ENCODE results near the gene SVIL.

The SVIL gene, protein sequence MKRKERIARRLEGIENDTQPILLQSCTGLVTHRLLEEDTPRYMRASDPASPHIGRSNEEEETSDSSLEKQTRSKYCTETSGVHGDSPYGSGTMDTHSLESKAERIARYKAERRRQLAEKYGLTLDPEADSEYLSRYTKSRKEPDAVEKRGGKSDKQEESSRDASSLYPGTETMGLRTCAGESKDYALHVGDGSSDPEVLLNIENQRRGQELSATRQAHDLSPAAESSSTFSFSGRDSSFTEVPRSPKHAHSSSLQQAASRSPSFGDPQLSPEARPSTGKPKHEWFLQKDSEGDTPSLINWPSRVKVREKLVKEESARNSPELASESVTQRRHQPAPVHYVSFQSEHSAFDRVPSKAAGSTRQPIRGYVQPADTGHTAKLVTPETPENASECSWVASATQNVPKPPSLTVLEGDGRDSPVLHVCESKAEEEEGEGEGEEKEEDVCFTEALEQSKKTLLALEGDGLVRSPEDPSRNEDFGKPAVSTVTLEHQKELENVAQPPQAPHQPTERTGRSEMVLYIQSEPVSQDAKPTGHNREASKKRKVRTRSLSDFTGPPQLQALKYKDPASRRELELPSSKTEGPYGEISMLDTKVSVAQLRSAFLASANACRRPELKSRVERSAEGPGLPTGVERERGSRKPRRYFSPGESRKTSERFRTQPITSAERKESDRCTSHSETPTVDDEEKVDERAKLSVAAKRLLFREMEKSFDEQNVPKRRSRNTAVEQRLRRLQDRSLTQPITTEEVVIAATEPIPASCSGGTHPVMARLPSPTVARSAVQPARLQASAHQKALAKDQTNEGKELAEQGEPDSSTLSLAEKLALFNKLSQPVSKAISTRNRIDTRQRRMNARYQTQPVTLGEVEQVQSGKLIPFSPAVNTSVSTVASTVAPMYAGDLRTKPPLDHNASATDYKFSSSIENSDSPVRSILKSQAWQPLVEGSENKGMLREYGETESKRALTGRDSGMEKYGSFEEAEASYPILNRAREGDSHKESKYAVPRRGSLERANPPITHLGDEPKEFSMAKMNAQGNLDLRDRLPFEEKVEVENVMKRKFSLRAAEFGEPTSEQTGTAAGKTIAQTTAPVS (N-terminal part only)

DNA sequence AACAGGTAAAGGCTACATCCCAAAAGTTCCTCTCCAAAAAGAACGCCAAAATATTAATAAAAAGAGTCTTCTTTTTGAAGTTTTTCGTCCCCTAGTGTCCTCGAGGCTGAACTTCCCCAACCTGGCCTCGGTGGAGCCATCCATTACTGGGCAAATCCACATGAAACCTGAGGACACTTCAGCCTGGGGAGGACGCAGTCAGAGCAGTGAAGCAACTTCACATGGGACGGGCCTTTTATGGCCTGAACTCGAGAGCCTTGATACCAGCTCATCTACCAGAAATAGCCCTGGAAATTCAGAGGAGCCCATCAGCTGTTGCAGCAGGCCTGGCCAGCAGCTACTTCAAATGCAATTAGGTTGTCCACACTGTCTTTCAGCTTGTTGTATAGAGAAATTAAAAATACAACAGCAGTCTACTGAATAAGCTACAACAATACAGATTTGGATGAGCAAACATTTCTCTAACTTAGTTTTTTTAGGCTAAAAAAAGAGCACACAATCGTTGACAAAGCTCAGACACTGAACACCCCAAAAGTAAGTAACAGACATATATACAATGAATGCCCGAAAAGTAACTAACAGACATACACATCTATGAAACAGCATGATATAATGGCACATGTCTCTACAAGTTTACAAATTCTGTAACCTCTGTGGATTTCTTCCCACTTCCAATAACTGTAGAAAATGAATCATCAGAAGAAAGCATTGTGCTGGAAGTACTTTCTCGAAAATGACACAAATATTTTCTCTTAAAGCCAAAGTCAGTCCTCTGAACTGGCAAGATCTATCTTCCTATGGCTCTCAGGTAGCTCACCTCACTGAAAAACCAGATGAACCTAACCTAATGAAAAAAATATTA lies at the start of gene SVIL:
SVIL (minus strand) TSS at position 208 of the 862 bp plus-strand sequence. CDS start 79,913 bp downstream, outside the sequence.
- no peak within 1 kb of the TSS for H3K4me3 ChIP-seq (ENCODE audit: low read depth, low read length)
- TF ChIP-seq, protein P1, sequence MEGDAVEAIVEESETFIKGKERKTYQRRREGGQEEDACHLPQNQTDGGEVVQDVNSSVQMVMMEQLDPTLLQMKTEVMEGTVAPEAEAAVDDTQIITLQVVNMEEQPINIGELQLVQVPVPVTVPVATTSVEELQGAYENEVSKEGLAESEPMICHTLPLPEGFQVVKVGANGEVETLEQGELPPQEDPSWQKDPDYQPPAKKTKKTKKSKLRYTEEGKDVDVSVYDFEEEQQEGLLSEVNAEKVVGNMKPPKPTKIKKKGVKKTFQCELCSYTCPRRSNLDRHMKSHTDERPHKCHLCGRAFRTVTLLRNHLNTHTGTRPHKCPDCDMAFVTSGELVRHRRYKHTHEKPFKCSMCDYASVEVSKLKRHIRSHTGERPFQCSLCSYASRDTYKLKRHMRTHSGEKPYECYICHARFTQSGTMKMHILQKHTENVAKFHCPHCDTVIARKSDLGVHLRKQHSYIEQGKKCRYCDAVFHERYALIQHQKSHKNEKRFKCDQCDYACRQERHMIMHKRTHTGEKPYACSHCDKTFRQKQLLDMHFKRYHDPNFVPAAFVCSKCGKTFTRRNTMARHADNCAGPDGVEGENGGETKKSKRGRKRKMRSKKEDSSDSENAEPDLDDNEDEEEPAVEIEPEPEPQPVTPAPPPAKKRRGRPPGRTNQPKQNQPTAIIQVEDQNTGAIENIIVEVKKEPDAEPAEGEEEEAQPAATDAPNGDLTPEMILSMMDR (IDR thresholded peaks at IDR 0.05; ENCODE audit: low read depth, low read length) = no peak

DNA sequence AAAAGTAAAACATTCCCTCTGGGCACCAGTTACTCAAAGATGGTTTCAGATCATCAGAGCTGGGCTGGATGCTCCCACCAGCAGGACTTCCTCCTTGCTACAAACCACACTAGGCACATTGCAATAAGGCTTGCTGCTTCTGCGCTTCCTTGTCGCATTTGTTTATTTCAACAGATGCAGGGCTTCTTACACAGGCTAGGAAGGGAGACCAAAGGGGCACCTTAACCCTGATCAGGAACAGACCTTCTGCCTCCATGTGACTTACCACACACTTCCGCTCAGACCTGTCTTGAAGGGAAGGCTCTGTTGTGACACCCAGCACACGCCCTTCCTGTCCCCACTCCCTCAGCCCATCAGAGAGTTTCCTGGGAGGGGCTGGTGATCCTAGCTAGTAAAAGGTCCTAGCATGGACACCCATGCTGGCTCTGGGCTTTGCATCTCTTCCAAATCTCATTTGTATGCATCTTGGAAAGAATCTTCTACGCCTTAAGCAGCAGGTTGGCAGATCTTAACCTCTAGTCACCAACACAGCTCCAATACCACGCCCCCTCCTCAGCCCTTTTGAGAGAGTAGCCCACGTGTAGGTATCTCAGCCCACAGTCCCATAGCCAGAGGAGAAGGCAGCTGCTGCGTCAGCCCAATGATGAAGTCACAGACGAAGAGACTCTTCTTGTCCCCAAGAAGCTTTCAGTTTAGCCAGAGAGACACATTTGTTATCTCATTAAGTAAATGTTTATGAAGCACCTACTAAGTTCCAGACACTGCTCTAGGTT lies 47.1 kb upstream of the SVIL start:
- TF ChIP-seq, protein P1 (IDR thresholded peaks at IDR 0.05; ENCODE audit: low read depth, low read length) = no peak
- H3K4me3 ChIP-seq (ENCODE audit: low read depth, low read length) = no peak overlapping the region

DNA sequence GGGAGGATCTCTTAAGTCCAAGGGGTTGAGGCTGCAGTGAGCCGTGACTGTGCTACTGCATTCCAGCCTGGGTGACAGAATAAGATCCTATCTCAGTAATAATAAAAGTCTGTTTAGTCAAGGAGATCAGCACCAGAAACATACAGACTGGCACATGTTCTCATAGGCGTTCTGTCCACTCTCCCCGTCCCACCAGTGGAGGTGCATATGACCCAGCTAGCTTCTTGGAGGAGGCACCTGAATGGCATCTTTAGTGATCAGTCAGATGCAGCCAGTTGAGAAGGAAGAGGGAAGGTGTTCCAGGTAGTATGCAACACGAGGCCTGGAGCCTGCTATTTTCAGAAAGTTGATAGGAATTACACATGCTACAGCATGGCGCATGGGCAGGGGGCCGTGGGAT lies 45.3 kb upstream of the SVIL start:
- TF ChIP-seq, protein P1 (IDR thresholded peaks at IDR 0.05; ENCODE audit: low read depth, low read length) = no peak

DNA sequence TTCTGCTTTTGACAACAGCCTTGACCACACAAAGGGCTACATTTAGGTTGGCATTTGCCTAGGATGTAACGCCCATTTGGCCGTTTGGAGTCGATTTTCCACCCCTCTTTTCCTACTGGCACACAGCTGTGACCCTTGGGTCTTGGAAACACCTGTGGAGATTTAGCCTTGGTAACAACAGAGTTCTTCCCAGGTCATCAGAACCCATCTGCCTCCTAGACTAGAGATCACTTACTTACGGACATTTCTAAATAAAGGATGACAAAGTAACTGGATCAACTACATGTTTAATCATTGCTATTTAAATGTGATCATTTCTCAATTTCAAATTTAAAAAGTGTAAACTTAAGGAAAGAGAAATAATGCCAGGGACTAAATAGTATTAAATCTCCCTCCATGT lies 42.0 kb upstream of the SVIL start:
- no peak overlapping the region for H3K4me3 ChIP-seq (ENCODE audit: low read depth, low read length)
- TF ChIP-seq, protein P1 (IDR thresholded peaks at IDR 0.05; ENCODE audit: low read depth, low read length) = no peak

More for the DNA sequence above, 45.3 kb upstream of the SVIL start:
- no peak overlapping the region for H3K4me3 ChIP-seq (ENCODE audit: low read depth, low read length)

DNA sequence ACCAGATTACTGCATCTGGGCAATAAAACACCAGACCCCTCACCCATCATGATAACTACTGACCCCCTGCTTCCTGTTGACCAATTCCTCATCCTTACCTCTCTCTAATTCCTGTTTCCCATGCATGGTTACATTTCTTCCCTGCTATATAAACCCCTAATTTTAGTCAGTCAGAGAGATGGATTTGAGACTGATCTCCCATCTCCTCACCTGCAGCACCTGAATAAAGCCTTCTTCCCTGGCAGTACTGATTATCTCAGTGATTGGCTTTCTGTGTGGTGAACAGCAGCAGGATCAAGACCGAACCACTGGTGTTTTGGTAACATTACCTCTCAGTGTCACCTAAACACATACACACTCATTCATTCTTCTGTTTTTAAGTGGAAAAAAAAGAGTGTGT lies 41.2 kb upstream of the SVIL start:
- no peak overlapping the region for H3K4me3 ChIP-seq (ENCODE audit: low read depth, low read length)
- TF ChIP-seq, protein P1 (IDR thresholded peaks at IDR 0.05; ENCODE audit: low read depth, low read length) = no peak

DNA sequence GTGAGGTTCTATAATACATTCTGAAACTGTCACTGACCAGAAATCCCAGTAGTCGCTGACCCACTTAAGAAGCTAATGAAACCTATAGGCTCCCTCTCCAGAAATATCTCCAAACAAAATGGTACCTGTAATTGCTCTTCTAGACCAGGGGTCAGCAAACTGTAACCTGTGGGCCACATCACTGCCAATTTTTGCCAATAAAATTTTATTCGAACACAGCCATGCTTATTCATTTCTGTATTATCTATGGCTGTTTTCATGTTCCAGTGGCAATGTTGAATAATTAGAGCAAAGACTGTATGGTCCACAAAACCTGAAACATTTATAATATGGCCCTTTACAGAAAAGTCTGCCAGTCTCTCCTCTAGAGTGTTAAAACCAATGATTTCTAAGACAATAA lies 37.2 kb upstream of the SVIL start:
- TF ChIP-seq, protein P1 (IDR thresholded peaks at IDR 0.05; ENCODE audit: low read depth, low read length) = no peak
- H3K4me3 ChIP-seq (ENCODE audit: low read depth, low read length) = no peak overlapping the region

Data from WI38 (cell line).